Stimulated activated CD4-positive, alpha-beta T cell treated with anti-CD3 and anti-CD28 coated beads, Interleukin-15, amount 100 ng/mL, for 24 hours (primary cell): Measurements from ENCODE around the gene YPEL5.
A peak's percentile ranks its signal among the peaks of the same experiment; 100 is the strongest.
"Not testable (repeated sequence)": the region's sequence is repeated elsewhere in the genome, so short reads cannot be mapped to it uniquely, and the experiment has no call there.

Experiments
- DNase-seq: peaks from one replicate; pipeline ENCODE4 v3.0.0-alpha.2; 2020

The YPEL5 gene

DNA sequence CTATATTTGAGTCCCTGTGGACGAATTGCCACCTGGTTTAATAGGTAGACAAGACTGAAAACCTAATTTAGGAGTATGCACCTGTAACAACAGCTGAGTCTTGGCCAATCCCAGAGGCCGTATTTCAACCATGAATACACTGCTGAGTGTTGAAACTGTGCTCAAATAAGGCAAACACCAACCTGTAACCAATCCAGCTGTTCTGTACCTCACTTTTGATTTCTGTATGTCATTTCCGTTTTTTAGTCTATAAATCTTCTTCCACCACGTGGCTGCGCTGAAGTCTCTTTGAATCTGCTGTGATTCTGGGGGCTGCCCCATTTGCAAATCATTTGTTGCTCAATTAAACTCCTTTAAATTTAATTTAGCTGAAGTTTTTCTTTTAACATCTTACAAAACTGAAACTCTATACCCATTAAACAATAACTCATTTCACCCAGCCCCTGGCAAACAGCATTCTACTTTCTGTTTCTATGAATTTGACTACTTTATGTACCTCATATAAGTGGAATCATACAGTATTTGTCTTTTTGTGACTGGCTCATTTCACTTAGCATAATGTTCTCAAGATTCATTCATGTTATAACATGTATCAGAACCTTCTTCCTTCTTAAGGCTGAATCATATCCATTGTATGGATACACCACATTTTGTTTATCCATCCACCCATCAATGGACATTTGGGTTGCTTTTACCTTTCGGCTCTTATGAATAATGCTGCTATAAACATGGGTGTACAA is 7.5 kb upstream of the YPEL5 start:
- peak; percentile 55 for DNase-seq

DNA sequence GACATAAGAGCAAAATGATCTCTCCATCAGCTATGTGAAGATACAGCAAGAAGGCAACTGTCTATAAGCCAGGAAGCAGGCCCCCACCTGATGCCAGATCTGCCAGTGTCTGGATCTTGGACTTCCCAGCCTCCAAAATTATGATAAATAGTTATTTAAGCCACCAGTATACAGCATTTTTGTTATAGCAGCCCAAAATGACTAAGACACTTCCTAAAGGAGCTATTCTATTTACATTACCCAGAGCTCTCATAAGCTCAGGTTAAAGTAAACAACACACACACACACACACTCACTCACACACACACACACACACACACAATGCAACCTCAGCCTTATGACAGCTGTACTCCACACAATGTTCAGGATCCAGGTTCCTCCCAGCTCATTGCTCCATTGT is 5.7 kb upstream of the YPEL5 start:
- no peak for DNase-seq

DNA sequence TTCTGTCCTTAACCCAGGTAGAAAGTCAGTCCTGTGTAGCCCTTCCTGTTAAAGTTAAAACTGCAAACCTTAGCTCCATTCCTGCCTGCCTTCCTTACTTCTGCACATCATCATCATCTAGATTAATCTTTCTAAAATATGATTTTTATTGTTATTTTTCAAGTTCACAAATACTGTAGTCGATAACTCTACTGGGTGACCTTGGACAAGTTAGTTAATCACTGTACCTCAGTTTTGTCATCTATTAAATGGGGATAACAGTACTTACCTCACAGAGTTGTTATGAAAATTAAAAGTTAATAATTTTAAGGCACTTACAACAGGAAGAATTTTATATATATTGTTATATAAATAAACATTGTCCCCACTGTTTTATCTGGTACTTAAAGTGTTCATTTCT is 2.5 kb upstream of the YPEL5 start:
- DNase-seq: no peak

DNA sequence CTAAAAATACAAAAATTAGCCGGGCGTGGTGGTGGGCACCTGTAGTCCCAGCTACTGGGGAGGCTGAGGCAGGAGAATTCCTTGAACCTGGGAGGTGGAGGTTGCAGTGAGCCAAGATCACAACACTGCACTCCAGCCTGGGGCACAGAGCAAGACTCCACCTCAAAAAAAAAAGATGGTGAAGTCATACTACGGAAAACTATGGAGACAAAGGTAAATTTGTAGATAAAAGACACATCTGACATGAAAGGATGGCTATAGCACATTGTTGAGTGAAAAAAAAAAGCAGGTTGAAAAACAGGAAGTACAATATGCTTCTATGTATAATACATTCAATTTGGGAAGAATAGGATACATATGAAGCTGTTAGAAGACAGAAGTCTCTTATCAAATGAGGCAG is 1.9 kb upstream of the YPEL5 start:
- not testable (repeated sequence) for DNase-seq

DNA sequence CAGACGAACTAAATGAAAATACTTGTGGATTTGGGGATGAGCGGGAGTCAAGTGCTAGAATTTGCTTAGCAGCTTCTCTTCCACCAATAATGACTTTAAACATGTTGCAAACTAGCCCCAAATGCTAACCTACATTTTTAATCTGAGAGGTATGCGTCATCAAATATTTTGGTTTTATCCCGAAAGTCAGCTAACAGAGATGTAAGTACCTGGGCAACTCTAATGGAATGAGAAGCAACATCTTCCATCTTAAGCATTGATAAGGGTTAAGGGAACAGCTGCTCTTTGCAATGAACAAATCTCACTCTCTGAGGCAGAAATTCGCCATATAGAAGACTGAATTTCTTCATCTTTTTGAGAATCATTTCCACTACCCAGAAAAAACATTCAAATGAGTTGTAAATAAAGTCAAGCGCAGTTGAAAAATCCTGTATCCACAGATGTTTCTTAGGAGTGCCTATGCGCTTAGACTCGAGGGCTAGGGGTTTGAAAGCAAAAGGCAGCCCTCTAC is 926 bp upstream of the YPEL5 start:
- DNase-seq: no peak

DNA sequence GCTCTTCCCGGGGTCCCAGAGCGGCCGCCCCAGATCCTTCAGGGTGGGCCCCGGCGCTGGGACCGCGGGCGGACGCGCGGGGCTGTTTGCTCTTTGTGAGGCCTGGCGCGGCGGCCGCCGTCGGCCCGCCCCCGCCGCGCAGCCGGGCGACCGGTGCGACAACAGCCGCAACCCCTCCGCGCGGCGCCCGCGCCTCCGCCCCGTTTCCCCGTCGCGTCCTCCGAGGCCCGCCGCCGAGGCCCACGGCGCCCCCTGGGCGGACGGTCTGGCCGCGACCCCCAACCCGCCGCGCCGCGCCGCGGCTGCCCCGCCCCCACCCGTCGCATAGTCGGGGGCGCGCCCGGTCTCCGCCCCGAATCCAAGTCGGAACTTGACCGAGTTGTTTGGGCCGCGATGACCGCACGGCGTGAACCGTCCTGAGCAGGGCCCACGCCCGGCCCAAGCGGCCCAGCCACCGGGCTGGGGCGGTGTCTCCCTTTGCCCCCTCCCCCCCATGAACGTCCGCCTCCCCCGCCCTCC is 448 bp downstream of the YPEL5 start:
- peak; percentile 36 for DNase-seq

DNA sequence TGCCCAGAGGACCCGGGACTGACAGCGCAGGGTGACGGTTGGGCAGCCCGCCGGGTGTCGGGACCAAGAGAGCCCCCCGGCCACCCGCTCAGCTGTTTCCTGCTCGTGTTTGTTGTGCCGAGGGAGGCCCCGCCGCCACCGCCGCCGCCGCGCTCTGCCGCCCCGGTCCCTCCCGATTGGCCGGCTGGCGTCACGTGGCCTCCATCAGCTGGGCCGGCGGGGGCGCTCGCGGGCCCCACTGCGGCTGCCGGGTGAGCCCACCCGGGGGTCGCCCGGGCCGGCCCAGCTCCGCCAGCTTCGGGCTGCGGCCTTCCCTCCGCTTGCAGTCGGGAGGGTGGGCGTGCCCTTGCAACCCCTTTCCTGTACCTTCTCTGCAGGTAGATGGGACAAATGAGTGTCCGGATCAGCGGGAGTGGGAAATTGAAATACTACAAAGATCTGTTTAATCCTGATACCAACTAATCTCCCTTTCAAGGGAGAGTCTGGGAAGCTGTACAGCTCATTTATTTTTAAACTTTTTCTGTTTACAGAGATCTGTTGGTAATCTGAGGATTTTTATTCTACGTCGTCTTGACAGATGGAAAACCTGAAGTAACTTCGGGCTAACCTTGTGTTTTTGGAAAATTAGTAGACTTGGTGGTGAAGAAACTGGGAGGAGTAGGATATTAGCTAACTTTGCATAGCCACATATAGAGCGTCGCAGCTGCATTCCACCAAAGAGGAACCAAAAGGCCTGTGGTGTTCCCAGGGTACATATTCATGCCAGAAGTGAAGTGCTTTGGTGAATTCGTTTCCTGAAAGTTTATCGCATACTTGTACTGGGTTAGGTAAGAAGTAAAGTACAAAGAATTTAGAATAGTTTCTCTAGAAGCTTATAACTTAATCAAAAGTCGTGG is 1.2 kb downstream of the YPEL5 start:
- DNase-seq: peak; percentile 83

DNA sequence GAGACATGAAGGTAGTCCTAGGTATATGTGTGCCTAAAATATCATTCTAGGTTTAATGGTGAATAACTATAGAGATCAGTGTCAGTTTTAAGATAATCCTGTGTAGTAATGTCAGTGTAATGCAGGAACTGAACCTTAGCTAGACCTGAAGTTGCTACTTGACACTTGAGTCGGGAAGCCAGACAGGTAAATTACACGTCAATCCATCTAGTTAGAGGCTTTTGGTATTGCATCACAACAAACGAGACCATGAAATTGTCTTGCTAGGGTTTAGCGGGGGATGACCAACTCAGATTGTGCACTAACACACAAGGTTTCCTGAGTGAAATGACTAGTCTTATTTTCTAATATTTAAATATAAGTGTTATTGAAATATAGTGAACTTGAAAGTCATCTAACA is 2.0 kb downstream of the YPEL5 start:
- DNase-seq: no peak

DNA sequence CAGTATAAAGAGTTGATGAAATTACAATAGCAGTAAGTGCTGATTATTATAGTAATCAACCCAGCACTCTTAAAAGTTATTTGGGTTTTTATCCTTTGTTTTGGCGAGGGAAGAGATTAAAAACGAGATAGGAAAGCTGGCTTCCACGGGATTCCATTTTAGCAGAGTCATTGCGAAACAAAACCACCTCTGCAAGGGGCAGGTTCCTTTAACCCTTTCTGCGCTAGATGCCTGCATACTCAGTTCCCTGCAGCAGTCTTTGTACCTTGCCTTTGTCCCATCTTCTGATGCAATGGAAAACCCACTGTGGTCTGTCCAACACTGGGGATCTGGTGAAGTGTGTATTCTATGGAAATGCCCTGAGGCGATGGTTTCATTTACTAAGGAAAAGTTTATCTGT is 2.7 kb downstream of the YPEL5 start:
- peak; percentile 64 for DNase-seq

DNA sequence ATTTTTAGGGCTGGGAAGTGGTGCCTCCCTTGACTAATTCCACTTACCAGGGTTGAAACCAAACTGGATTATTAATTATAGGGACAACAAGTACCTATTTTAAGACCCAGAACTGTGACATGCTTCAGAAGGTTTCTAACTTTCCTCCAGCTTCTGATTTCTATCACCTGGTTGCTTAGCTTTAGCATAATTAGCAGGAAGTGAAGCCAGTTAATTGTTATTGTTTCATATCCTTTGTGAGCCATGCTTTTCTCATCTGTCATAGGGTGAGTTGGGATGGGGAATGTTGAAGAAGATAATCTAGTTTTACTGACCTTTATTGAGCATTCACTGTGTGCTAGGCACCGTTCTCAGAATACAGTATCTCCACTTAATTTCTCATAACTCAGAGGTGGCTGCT is 3.2 kb downstream of the YPEL5 start:
- DNase-seq: no peak

DNA sequence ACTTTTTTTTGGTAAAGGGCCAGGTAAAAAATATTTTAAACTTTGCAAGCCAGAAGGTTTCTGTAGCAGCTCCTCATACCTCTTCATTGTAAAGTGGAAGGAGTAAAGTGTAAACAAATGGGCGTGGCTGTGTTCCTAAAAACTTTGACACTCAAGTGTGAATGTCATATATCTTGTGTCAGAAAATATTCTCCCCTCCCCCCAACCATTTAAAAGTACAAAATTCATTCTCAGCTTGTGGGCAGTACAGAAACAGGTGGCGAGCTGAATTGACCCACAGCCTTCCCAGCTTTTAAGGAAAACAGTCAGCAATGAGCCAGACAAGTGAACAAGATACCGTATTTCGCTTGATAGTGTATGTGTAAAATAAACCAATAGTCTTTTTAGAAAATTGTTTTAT is 4.0 kb downstream of the YPEL5 start:
- no peak for DNase-seq

DNA sequence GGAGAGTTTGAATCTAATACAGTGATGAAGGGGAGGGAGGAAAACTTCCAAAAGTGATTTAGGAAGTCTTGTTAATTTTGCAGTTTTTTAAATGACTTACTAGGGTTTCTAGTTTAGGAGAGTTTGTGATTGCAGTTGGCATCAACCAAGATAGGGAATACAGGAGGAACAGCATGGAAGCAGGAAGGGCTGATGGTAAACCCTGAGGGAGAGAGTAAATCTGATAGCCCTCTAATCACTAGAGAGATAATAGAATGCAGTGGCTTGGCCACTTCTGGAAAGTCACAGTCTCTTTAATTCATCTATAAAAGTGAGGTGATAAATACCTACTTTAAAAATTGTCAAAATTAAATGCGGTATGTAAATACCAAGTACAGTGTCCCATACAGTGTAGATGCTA is 5.6 kb downstream of the YPEL5 start:
- no peak for DNase-seq

DNA sequence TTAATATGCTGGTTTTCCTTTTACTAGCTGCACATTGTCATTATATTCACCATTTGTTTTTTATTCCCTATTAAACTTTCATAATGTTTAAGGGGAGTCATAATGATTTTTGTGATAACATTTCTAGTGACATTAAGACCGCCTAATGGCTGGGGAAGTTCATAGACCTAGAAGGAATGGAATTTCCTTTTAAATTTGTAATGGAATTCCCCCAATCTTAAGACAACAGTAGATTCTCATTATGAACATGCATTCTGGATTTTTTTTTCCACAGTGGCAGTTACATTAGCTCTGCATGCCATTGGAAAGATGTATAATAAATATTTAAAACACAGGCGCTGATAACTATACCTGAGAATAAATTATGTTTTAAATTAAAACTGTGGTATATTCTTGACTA is 8.4 kb downstream of the YPEL5 start:
- DNase-seq: no peak

DNA sequence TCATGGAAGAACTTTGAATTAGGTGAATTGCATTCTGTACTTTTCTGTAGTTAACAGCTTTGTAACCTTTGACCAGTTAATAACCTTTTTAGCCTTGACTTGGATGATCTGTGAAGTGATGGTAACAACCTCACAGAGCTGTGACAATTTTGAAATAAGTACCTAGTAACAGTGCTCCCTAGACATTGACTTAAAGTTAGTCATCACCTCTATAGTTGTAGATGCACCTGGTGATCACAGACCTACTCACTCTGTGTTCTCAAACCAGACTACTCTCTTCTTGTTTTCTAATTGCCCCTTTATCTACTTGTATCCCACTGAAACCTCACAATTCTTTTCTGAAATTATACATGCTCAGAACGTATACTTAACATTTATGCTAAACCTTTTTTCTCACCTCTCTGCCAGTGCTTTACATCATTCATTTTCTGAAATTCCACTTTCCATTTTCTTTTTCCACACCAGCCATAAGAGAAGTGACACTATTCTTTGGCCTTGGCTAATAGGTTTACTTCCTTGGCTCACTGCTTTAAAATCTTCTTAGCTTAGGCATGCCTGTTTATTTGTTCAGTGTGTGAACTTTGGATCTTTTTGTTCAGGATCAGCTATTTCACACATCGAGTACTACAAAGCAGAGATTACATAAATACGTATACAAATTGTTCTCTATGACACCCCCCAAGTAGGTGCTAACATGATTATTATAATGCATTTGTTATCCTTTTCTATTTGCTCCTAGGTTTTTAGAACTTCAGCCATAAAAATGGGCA is 9.3 kb downstream of the YPEL5 start:
- no peak for DNase-seq

DNA sequence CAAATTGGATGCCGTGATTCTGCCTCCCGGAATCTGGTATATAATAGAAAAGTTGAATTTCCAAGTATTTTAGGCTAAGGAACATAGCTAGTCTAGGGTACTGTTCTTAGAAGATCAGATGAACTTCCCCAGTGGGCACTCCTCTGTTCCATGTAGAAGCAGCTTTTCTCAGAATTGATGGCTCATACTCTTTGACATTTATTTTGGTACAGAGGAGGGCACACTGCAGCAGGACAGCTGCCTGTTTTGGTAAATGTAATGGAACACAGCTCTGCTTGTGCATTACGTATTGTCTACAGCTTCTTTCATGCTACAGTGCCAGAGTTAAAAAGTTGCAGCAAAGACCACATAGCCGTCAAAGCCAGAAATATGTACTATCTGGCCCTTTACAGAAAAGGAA is 10.8 kb downstream of the YPEL5 start:
- DNase-seq: no peak

DNA sequence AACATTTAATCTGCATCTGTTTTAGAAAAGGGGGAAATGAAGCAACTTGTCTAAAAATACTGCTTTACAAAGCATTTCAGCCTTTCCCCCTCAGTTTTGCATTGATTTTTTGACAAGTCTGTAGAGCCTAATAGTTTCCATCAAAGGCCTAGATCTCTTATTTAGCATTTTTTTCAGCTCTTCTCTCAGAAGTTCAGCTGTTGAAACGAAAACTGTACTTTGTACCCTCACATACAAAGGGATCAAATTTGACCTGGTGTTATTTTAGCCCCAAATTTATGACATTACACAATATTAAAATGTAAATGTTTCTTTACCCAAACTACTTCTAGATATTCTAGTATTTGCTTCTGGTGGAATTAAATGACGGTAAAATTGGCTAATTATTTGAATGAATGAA is 13.0 kb downstream of the YPEL5 start:
- no peak for DNase-seq

DNA sequence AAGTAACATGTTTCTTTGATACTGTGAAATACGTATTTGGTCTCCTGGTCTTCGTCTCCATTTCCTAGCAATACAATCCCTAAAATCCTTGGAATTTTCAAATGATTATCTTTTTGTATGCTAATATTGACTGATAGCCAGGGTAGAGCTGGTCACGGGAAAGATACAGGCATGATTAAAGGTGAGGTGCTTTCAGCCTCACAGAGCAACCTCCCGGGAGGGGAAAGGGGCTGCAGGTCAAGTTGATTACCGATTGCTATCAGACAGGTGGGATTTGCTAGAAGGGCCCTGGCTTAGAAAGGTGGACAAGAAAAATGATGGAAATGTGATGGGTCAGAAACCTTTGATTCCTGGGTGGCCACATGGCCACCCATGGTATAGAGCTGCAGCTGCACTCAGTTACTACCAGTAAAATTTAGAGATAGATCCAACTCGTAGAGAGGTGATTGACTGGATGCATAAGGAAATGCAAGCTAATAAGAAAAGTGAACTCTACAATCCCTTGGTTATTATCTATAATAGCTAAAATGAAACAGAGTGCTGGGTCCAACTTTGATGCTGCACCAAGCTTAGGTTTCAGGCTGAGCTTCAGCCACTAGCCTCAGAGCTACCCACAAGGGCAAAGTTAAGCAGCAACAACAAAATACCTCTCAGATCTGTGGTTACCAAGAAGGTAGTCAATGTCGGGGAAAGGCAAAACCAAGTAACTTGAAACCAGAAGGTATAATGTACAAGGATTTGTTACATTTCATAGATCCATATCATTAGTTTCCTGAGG is 15.3 kb downstream of the YPEL5 start:
- DNase-seq: no peak

DNA sequence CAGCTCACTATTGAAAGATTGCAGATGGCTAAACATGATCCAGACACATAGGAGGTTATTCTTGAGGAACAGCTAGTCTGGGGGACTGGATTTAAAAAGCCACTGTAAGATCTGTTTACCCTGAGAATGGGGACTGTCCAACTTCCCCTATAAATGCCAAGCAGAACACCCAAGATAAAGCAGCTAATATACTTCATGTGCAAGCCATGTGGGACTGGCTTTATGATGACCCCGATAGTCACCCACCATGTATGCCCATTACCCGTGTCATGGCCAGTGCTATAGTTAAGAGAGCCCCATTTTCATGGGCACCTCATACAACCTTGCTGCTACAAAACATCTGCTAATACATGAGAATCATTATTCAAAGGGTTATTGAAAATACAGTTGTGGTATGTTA is 16.0 kb downstream of the YPEL5 start:
- DNase-seq: no peak

DNA sequence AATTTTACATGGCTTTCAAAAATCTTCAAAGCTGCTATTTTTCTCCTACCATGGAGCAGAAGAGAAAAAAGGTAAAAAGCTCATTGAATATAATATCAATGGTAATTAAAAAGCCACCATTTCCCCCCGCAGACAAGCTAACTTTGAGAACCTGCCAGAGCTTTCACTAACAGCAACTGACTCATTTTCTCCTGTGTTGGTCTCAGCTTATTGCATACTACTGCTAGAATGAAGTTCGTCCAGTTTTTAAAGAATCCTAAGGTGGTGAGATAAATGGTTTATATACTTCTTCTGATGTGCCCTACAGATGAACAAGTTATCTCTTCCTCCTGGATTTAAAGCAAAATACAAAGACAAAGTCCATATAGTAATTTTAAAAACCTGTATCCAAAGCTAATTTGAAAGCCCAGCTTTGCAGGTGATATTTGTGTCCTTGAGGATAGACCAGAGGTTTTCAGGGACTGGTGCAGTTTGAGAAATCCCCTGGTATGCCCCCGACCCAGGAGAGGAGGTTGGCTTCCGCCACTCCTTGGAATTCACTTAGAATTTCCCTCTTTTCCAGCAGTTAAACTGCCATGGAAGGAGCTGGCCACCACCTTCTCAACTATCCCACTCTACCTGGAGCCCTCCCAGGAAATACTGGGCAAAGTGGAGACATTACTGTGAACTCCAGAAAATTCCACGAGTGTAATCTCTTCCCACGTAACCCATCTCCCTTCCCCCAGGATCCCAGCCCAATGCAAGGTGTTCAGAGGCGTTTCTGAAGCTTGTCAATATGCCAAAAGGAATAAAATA is 17.5 kb downstream of the YPEL5 start:
- no peak for DNase-seq

DNA sequence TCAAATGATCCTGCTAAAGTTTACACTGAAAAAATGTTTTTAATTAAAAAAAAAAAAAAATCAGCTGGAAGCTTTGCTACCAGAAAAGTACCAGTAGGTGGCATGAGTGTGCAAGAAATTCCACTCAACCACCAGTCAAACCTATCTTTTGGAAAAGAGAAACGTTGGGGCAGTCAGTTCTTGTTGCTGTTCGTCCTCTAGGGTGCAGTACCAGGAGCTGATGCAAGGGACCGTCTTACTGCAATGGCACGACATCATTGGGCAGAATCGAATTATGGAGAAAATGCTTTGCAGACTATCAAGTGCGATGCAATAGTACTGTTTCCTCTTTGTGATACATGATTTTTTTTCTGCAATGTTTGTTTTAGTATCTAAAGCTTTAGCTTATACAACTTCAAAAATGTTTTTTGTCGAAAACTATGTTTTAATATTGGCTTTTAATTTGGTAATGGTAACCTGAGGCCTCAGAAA is 18.3 kb downstream of the YPEL5 start:
- DNase-seq: peak; percentile 62

DNA sequence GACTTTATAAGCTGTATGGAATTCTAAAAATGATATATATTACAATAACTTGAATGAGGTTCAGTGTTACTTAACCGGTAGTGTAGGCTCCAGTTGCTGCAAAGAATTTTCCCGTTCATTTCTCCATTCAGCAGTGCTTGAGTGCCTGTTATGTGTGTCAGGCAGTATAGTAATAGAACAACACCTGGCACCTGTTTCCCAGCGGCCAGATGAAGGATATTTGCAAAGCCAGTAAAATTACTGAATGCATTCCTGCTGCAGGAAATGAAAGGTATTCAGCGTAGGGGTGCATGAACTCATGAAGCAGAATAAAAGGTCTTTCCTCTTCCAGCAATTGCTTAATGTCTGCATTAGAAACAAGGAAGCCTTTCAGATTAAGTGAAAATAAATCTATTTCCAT is 18.8 kb downstream of the YPEL5 start:
- DNase-seq: no peak
